Right atrium auricular region (tissue), 2 donors: ENCODE data around the gene ARHGAP45. TPM values are rescaled to one million over a fixed set of nuclear protein-coding genes. Genes with fewer than 3 reads are reported as not detected.

Experiments used
- DNase-seq: peaks from one replicate; pipeline ENCODE4 v3.0.0-alpha.2; 2019; ENCODE audit warnings: low spot score
- H3K27ac ChIP-seq, 2 donors: fragments of 200-600 bp; sonication (generic); 1 replicate in 1 of 2; 2 replicates in 1 of 2; pipeline ENCODE4 v1.5.1; 2016 to 2019
- H3K27me3 ChIP-seq, 2 donors: fragments of 200-600 bp; sonication (generic); one replicate each; pipeline versions ENCODE4 v1.5.1 to v1.6.0; 2017 to 2019
- H3K36me3 ChIP-seq: fragments of 200-600 bp; sonication (generic); one replicate; pipeline ENCODE4 v1.5.1; 2016
- H3K4me1 ChIP-seq, 2 donors: fragments of 200-600 bp; sonication (generic); one replicate each; pipeline versions ENCODE4 v1.5.1 to v1.6.0; 2017 to 2019
- H3K4me3 ChIP-seq, 2 donors: fragments of 200-600 bp; sonication (generic); 1 replicate in 1 of 2; 2 replicates in 1 of 2; pipeline ENCODE4 v1.5.1; 2017 to 2019; ENCODE audit warnings: mild to moderate bottlenecking in 1 of 2, moderate library complexity in 1 of 2
- H3K9me3 ChIP-seq, 2 donors: fragments of 200-600 bp; sonication (generic); one replicate each; pipeline ENCODE4 v1.5.1; 2019
- CTCF ChIP-seq, 2 donors: fragments of 200-600 bp; sonication (generic); IDR thresholded peaks; one replicate each; pipeline ENCODE4 v1.5.1; 2019; ENCODE audit warnings: antibody characterized with exemption in 2 of 2
- total RNA-seq, 2 donors: library from RNA; depleted of rRNA; stranded (reverse); fragments of >200 nt; gene quantifications; one replicate each; pipeline ENCODE4 v1.1.0, GENCODE V29; 2016

ARHGAP45 gene
- total RNA-seq, 2 donors from 2014 or later, result 5.2 to 12.8 TPM

- peak overlapping the region; percentile 98 to 99 for H3K27ac ChIP-seq
- no peaks in the 10 kb centered on the region for H3K9me3 ChIP-seq
- peak; percentile 89 for DNase-seq
- H3K36me3 ChIP-seq, result peaks cover 17% of the 10 kb centered on the region
- H3K4me1 ChIP-seq, result peaks cover 0 to 77% of the 10 kb centered on the region in 2 donors
- no peak for TF ChIP-seq CTCF (IDR thresholded peaks at IDR 0.05)
- no peaks in the 10 kb centered on the region for H3K27me3 ChIP-seq
- H3K4me3 ChIP-seq, result no peak overlapping the region
These were observed 35.6 kb downstream of the ARHGAP45 start for GRCh38 chr19:1102407-1103131.

DNA sequence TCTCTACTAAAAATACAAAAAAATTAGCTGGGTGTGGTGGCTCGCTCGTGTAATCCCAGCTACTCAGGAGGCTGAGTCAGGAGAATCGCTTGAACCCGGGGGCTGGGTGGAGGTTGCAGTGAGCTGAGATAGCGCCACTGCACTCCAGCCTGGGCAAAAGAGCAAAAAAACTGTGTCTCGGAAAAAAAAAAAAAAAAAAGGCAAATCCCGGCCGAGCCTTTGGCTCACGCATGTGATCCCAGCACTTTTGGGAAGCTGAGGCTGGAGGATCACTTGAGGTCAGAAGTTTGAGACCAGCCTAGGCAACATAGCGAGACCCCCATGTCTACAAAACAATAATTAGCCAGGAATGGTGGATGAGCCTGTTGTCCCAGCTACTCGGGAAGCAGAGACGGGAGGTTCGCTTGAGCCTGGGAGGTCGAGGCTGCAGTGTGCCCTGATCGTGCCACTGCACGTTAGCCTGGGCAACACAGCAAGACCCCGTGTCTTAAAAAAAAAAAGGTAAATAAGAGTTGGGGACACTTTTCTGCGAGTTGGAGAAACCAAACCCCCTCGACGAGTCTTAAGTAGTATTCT, 36.3 kb downstream of the ARHGAP45 start:
- peak overlapping the region in 1 of 2 donors; percentile 75 for H3K4me3 ChIP-seq
- DNase-seq, result no peak
- no peaks in the 10 kb centered on the region for H3K27me3 ChIP-seq
- H3K27ac ChIP-seq, result peak overlapping the region; percentile 98 to 99
- H3K36me3 ChIP-seq, result peaks cover 21% of the 10 kb centered on the region
- no peak for TF ChIP-seq CTCF (IDR thresholded peaks at IDR 0.05)
- no peaks in the 10 kb centered on the region for H3K9me3 ChIP-seq
- H3K4me1 ChIP-seq, result peaks cover 0 to 73% of the 10 kb centered on the region in 2 donors

DNA sequence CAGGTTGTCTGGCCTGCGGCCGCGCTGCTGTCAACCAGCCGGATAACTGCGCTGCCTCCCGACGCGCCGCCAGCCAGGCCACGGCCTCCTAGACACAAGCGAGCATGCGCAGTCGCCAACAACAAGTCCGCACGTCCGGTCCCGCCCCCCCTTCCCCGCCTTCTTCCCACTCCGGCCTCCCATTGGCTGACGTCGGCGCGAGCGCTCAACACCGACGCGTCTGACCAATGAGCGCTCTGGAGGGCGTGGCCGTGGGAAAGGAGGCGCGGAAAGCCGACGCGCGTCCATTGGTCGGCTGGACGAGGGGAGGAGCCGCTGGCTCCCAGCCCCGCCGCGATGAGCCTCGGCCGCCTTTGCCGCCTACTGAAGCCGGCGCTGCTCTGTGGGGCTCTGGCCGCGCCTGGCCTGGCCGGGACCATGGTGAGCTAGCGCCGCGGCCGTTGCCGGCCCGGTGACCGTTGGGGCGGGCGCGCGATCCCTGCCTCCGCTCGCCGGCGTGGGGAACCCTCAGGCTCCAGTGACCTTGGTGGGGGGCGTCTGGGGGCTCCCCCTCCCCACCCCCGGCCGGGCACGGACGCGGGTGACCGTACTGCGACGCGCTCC, 36.8 kb downstream of the ARHGAP45 start, which contains the start of gene GPX4:
Gene GPX4, plus strand, starts transcription at position 287 of the 603 bp plus-strand sequence. Its CDS starts 50 bp downstream, at position 337.
- Histone ChIP-seq H3K27me3 (no peaks in the 10 kb centered on the region), H3K4me1 (peaks cover 0 to 68% of the 10 kb centered on the region in 2 donors)
- TF ChIP-seq CTCF (IDR thresholded peaks at IDR 0.05), result no peak

GRCh38 chr19:1104311-1105007, 37.5 kb downstream of the ARHGAP45 start:
- peaks cover 29% of the 10 kb centered on the region for H3K36me3 ChIP-seq
- peak overlapping the region; percentile 98 to 99 for H3K27ac ChIP-seq
- no peak for TF ChIP-seq CTCF (IDR thresholded peaks at IDR 0.05)
- peak overlapping the region; percentile 57 to 75 for H3K4me3 ChIP-seq
- no peak for DNase-seq
- peaks cover 0 to 61% of the 10 kb centered on the region in 2 donors for H3K4me1 ChIP-seq
- no peaks in the 10 kb centered on the region for H3K27me3 ChIP-seq
- H3K9me3 ChIP-seq, result no peaks in the 10 kb centered on the region

More for the DNA sequence above, 36.8 kb downstream of the ARHGAP45 start, which contains the start of gene GPX4:
- no peaks in the 10 kb centered on the region for H3K9me3 ChIP-seq
- H3K27ac ChIP-seq, result peak within 1 kb of the TSS; percentile 98 to 99
- H3K4me3 ChIP-seq, result peak within 1 kb of the TSS; percentile 57 to 75
- DNase-seq, result peak; percentile 99
- peaks cover 23% of the 10 kb centered on the region for H3K36me3 ChIP-seq

DNA sequence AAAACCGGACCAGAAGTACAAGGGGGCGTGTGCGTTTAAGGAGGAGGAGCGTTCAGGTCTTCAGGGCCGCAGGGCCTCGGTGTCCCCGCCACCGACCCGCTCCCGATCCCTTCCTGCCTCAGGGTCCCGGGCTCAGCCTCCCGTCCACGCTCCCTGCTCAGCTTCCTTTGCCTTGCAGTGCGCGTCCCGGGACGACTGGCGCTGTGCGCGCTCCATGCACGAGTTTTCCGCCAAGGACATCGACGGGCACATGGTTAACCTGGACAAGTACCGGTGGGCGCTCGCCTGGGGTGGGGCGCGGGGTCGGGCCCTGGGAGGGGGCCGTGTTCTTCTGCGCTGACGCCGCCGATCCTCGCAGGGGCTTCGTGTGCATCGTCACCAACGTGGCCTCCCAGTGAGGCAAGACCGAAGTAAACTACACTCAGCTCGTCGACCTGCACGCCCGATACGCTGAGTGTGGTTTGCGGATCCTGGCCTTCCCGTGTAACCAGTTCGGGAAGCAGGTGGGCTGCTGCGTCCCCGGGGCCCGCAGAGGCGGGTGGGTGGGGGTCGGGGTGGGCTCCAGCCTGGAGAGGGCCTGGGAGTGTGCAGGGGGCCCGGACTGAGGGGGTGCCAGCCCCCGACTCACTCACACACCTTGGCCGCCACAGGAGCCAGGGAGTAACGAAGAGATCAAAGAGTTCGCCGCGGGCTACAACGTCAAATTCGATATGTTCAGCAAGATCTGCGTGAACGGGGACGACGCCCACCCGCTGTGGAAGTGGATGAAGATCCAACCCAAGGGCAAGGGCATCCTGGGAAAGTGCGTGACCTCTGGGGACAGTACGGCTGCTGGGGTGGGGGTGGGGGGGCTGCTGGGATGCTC, 38.3 kb downstream of the ARHGAP45 start:
- H3K27me3 ChIP-seq, result no peaks in the 10 kb centered on the region
- peaks cover 37% of the 10 kb centered on the region for H3K36me3 ChIP-seq
- H3K27ac ChIP-seq, result peak overlapping the region; percentile 98 to 99
- H3K4me3 ChIP-seq, result peak overlapping the region; percentile 57 to 75
- no peak for TF ChIP-seq CTCF (IDR thresholded peaks at IDR 0.05)
- no peaks in the 10 kb centered on the region for H3K9me3 ChIP-seq
- H3K4me1 ChIP-seq, result peaks cover 0 to 56% of the 10 kb centered on the region in 2 donors
- DNase-seq, result no peak
